Subcutaneous abdominal adipose tissue (tissue), 5 donors: ENCODE measurements around the gene RHBDD3.

ENCODE experiments used
- H3K27ac ChIP-seq: one replicate; pipeline ENCODE4 v1.7.0; 2013; ENCODE audit warnings: low read depth, mild to moderate bottlenecking, inconsistent platforms, low read length, moderate library complexity
- H3K27me3 ChIP-seq, 5 donors: one replicate each; pipeline ENCODE4 v1.7.0; 2013; ENCODE audit warnings: low read length in 5 of 5, inconsistent platforms in 1 of 5; ENCODE audit not compliant: control insufficient read depth in 5 of 5, insufficient read depth in 4 of 5
- H3K36me3 ChIP-seq, 5 donors: one replicate each; pipeline ENCODE4 v1.7.0; 2013; ENCODE audit warnings: low read length in 5 of 5; ENCODE audit not compliant: control insufficient read depth in 5 of 5, insufficient read depth in 5 of 5
- H3K4me1 ChIP-seq, 5 donors: one replicate each; pipeline ENCODE4 v1.7.0; 2013; ENCODE audit warnings: low read length in 5 of 5, mild to moderate bottlenecking in 3 of 5, moderate library complexity in 1 of 5; ENCODE audit not compliant: control insufficient read depth in 5 of 5, insufficient read depth in 5 of 5
- H3K4me3 ChIP-seq, 5 donors: one replicate each; pipeline ENCODE4 v1.7.0; 2013; ENCODE audit warnings: low read length in 5 of 5, low read depth in 1 of 5
- H3K9ac ChIP-seq, 5 donors: one replicate each; pipeline ENCODE4 v1.7.0; 2013; ENCODE audit warnings: low read length in 5 of 5, mild to moderate bottlenecking in 4 of 5, moderate library complexity in 3 of 5
- H3K9me3 ChIP-seq, 5 donors: one replicate each; pipeline ENCODE4 v1.7.0; 2013; ENCODE audit warnings: low read length in 5 of 5; ENCODE audit not compliant: control insufficient read depth in 5 of 5
- donor health status: healthy.
- donor health status: healthy.
- donor health status: healthy.
- donor health status: healthy.
- donor health status: healthy.

The RHBDD3 gene

DNA sequence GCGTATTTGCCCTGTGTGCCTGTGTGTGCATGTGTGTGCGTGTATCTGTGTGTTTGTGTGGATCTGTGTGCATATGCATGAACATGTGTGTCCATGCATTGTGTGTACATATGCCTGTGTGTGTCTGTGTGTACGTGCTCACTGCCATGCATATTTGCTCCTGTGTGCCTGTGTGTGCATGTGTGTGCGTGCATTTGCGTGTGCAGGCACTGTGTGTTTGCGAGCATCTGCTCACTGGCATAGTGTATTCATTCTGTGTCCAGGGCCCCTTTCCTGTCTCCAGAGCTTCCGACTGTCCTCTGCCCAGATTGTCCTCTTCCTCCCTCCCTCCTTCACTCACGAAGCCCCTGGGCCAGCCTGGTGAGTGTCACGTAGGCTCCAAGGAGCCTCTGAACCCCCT, 56.3 kb downstream of the RHBDD3 start:
- Histone ChIP-seq H3K36me3 (no peaks in the 10 kb centered on the region), H3K9ac (no peak overlapping the region), H3K9me3 (no peaks in the 10 kb centered on the region), H3K4me3 (no peak overlapping the region), H3K27ac (no peak overlapping the region), H3K27me3 (peaks cover 0 to 5% (median 4%) of the 10 kb centered on the region in 5 donors), H3K4me1 (peaks cover 0 to 6% (median 1%) of the 10 kb centered on the region in 5 donors)

DNA sequence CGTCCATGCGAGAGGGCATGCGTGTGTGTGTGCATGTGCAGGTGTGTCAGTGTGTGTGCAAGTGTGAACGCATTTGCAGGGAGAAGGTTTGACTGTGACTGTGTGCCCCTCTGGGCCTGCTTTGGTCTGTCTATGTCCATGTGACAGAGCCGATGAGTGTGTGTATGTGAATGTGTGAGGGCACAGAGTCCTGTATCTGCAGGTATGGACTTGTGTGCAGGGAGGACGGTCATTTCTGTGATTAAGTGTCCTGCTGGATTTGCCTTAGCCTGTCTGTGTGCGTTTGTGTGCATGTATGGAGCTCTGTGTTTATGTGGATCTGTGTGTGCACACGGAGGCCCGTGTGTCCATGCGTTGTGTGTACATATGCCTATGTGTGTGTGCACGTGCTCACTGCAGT, 56.7 kb downstream of the RHBDD3 start:
- H3K4me3 ChIP-seq = no peak overlapping the region
- no peak overlapping the region for H3K27ac ChIP-seq
- no peak overlapping the region for H3K9ac ChIP-seq

More for the DNA sequence above, 56.7 kb downstream of the RHBDD3 start:
- H3K9me3 ChIP-seq = no peaks in the 10 kb centered on the region
- peaks cover 0 to 9% (median 5%) of the 10 kb centered on the region in 5 donors for H3K27me3 ChIP-seq
- H3K36me3 ChIP-seq = no peaks in the 10 kb centered on the region
- H3K4me1 ChIP-seq = peaks cover 0 to 10% (median 5%) of the 10 kb centered on the region in 5 donors
